B cell (primary cell): ENCODE measurements around the gene CRB3. TPM values are rescaled to one million over a fixed set of nuclear protein-coding genes. Genes with fewer than 3 reads are reported as not detected.
A peak's percentile ranks its signal among the peaks of the same experiment; 100 is the strongest.

Experiments used
- ATAC-seq: fragments of 200-7000 bp; cut with Tn5 transposase; one replicate; pipeline ENCODE4 v1.10.0; 2021; ENCODE audit warnings: low read depth, mild to moderate bottlenecking, moderate number of reproducible peaks, moderate library complexity
- CTCF ChIA-PET: fragments of 350-600 bp; sonication (Branson Sonifier 250); formaldehyde crosslinking; loops from one replicate; lab custom pipeline; 2021; ENCODE audit warnings: antibody characterized with exemption, inconsistent platforms; lab: Charles Lee
- POLR2A ChIA-PET: fragments of 350-600 bp; sonication (Branson Sonifier 250); formaldehyde crosslinking; loops from one replicate; lab custom pipeline; 2021; ENCODE audit warnings: antibody characterized with exemption; lab: Charles Lee
- DNase-seq: peaks from one replicate; pipeline ENCODE4 v3.0.0; 2013
- H2AFZ ChIP-seq: 2 replicates; pipeline ENCODE4 v1.6.1; 2012; ENCODE audit warnings: mild to moderate bottlenecking, low read depth, low read length; ENCODE audit not compliant: insufficient read depth, poor library complexity, severe bottlenecking
- H3K27ac ChIP-seq, 2 donors: 1 replicate in 1 of 2; 2 replicates in 1 of 2; pipeline ENCODE4 v1.5.1; 2012 to 2013; ENCODE audit warnings: low read length in 2 of 2, mild to moderate bottlenecking in 2 of 2, moderate library complexity in 1 of 2
- H3K27me3 ChIP-seq, 4 experiments: fragments of 200-600 bp in 1 of 4; sonication (generic) in 1 of 4; replicated peaks in 1 of 4; 1 replicate in 2 of 4; 2 replicates in 2 of 4; pipeline versions ENCODE4 v1.6.1 to v1.7.0; 2013 to 2016; ENCODE audit warnings: low read length in 3 of 4, mild to moderate bottlenecking in 2 of 4, mixed read lengths in 1 of 4, moderate library complexity in 1 of 4; ENCODE audit not compliant: insufficient read depth in 4 of 4, control insufficient read depth in 3 of 4; ENCODE audit errors: control extremely low read depth in 1 of 4
- H3K36me3 ChIP-seq, 2 experiments: replicated peaks in 1 of 2; 1 replicate in 1 of 2; 2 replicates in 1 of 2; pipeline versions ENCODE4 v1.6.1 to v1.7.1; 2013; ENCODE audit warnings: low read length in 1 of 2; ENCODE audit not compliant: insufficient read depth in 2 of 2, control insufficient read depth in 1 of 2; ENCODE audit errors: control extremely low read depth in 1 of 2, extremely low read depth in 1 of 2
- H3K4me1 ChIP-seq, 2 donors: fragments of 200-600 bp in 1 of 2; sonication (generic) in 1 of 2; 1 replicate in 1 of 2; 2 replicates in 1 of 2; pipeline versions ENCODE4 v1.5.1 to v1.6.1; 2013 to 2017; ENCODE audit warnings: low read length in 2 of 2; ENCODE audit not compliant: control insufficient read depth in 2 of 2, insufficient read depth in 2 of 2
- H3K4me2 ChIP-seq: replicated peaks from 2 replicates; pipeline ENCODE3; 2012; ENCODE audit warnings: mild to moderate bottlenecking, low read depth, low read length; ENCODE audit not compliant: poor library complexity, severe bottlenecking
- H3K4me3 ChIP-seq, 5 experiments: fragments of 200-600 bp in 1 of 5; sonication (generic) in 1 of 5; 1 replicate in 3 of 5; 2 replicates in 2 of 5; pipeline versions ENCODE4 v1.5.1 to v1.7.0; 2011 to 2016; ENCODE audit warnings: low read length in 4 of 5, mild to moderate bottlenecking in 4 of 5, low read depth in 2 of 5, control low read depth in 1 of 5, moderate library complexity in 1 of 5; ENCODE audit not compliant: insufficient read depth in 1 of 5; ENCODE audit errors: control extremely low read depth in 1 of 5, extremely low read depth in 1 of 5
- H3K79me2 ChIP-seq: fragments of 200-600 bp; sonication (generic); one replicate; pipeline ENCODE4 v1.6.0; 2016; ENCODE audit warnings: low read length; ENCODE audit not compliant: control insufficient read depth, insufficient read depth
- H3K9ac ChIP-seq: fragments of 200-600 bp; sonication (generic); 2 replicates; pipeline ENCODE4 v1.6.1; 2017; ENCODE audit warnings: mild to moderate bottlenecking, low read length, moderate library complexity
- H3K9me3 ChIP-seq, 3 donors: one replicate each; pipeline versions ENCODE4 v1.6.1 to v1.7.1; 2013; ENCODE audit warnings: low read length in 2 of 3; ENCODE audit not compliant: control insufficient read depth in 2 of 3, insufficient read depth in 1 of 3; ENCODE audit errors: control extremely low read depth in 1 of 3
- H4K20me1 ChIP-seq: 2 replicates; pipeline ENCODE4 v1.6.0; 2012; ENCODE audit warnings: mild to moderate bottlenecking, low read length; ENCODE audit not compliant: insufficient read depth, control insufficient read depth, poor library complexity, severe bottlenecking
- H3K27ac Mint-ChIP-seq: one replicate; pipeline ENCODE4 v1.8.0; 2021; ENCODE audit warnings: mixed read lengths
- H3K27me3 Mint-ChIP-seq: one replicate; pipeline ENCODE4 v1.8.0; 2021; ENCODE audit warnings: mixed read lengths
- H3K4me1 Mint-ChIP-seq: one replicate; pipeline ENCODE4 v1.8.0; 2021; ENCODE audit warnings: mixed read lengths
- H3K4me3 Mint-ChIP-seq: one replicate; pipeline ENCODE4 v1.8.0; 2021; ENCODE audit warnings: mixed read lengths
- H3K9me3 Mint-ChIP-seq: one replicate; pipeline ENCODE4 v1.8.0; 2022; ENCODE audit warnings: mixed read lengths; ENCODE audit not compliant: insufficient read depth
- EZH2 ChIP-seq: IDR thresholded peaks from 2 replicates; pipeline ENCODE4 v1.6.1; 2012; ENCODE audit warnings: borderline replicate concordance, low read depth, mild to moderate bottlenecking, moderate library complexity, low read length; ENCODE audit not compliant: insufficient read depth, poor library complexity, severe bottlenecking
- WGBS: methylation state at CpG from one replicate; pipeline ENCODE4 v1.1.5; 2013; ENCODE audit warnings: missing lambda C conversion rate; ENCODE audit not compliant: insufficient coverage; 5-methylcytosine and 5-hydroxymethylcytosine counted together
- intact Hi-C: fragments of 100-400 bp; cut with micrococcal nuclease; formaldehyde crosslinking; loops from one replicate; pipeline ENCODE4 v1.10.0; 2022
- polyA plus RNA-seq: library from polyadenylated mRNA; depleted of rRNA; stranded (reverse); fragments of >200 nt; gene quantifications from 2 replicates; pipeline ENCODE4 v1.2.3, GENCODE V29; 2012
- total RNA-seq, 2 donors: library from RNA; stranded (reverse); fragments of 120-200 nt in 1 of 2; gene quantifications; 1 replicate in 1 of 2; 2 replicates in 1 of 2; pipeline versions ENCODE4 v1.2.3 to v1.2.4, GENCODE V29; 2013 to 2022
- TF ChIP-seq, protein P1 (sequence below): fragments of 200-600 bp; IDR thresholded peaks from one replicate; pipeline ENCODE4 v1.8.0; 2022; ENCODE audit warnings: antibody characterized with exemption, mild to moderate bottlenecking

The CRB3 gene
- total and polyA plus RNA-seq, 2 donors (not counting 1 experiment from before 2014, with no cell fraction given): 2.1 to 3.6 TPM

DNA sequence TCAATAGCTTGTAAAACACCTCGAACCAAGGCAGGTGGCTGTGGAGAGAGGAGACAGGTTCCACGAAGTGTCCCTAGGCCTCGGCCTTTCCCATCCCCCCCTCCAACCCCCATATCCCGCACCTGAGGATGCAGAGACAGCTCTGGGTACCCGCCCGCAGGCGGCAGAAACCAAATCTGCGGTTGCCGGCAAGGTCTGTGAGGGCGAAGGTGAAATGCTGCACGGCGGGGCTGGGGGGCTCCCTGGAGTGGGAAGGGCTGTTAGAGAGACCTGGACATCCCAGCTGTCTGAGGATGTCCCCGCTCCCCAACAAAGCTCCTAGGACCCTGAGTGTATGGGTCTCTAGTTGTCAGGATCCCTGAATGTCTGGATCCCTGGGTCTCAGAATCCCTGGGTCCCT lies 14.7 kb downstream of the CRB3 start:
- Mint-ChIP-seq H3K27ac (no peak overlapping the region), H3K27me3 (no peaks in the 10 kb centered on the region), H3K4me1 (peaks cover 26% of the 10 kb centered on the region), H3K9me3 (no peaks in the 10 kb centered on the region), H3K4me3 (no peak overlapping the region)
- peaks cover 51% of the 10 kb centered on the region for H3K79me2 ChIP-seq
- H3K27ac ChIP-seq: peak overlapping the region in 1 of 2 donors; percentile 37
- H3K4me3 ChIP-seq: no peak overlapping the region
- 96% methylated on average over 13 of the region's 13 CpGs for WGBS
- ChIA-PET POLR2A (interaction anchor here (0.7 kb wide), 1 partner anchor 27 kb away, joined by 9 read pairs; no protein-coding TSS in a partner anchor), CTCF (interaction anchor here (0.5 to 1.4 kb wide), 3 partner anchors 38 to 899 kb away, joined by 3 read pairs; no protein-coding TSS in a partner anchor)
- peaks cover 13 to 23% of the 10 kb centered on the region in 2 donors for H3K4me1 ChIP-seq
- TF ChIP-seq EZH2: no peak
- TF ChIP-seq, protein P1, sequence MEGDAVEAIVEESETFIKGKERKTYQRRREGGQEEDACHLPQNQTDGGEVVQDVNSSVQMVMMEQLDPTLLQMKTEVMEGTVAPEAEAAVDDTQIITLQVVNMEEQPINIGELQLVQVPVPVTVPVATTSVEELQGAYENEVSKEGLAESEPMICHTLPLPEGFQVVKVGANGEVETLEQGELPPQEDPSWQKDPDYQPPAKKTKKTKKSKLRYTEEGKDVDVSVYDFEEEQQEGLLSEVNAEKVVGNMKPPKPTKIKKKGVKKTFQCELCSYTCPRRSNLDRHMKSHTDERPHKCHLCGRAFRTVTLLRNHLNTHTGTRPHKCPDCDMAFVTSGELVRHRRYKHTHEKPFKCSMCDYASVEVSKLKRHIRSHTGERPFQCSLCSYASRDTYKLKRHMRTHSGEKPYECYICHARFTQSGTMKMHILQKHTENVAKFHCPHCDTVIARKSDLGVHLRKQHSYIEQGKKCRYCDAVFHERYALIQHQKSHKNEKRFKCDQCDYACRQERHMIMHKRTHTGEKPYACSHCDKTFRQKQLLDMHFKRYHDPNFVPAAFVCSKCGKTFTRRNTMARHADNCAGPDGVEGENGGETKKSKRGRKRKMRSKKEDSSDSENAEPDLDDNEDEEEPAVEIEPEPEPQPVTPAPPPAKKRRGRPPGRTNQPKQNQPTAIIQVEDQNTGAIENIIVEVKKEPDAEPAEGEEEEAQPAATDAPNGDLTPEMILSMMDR: no peak
- peaks cover 17% of the 10 kb centered on the region for H4K20me1 ChIP-seq
- H3K4me2 ChIP-seq: no peak overlapping the region
- ATAC-seq: no peak
- no peak for DNase-seq
- H3K9ac ChIP-seq: no peak overlapping the region
- H3K27me3 ChIP-seq: no peaks in the 10 kb centered on the region
- H3K36me3 ChIP-seq: peaks cover 0 to 53% of the 10 kb centered on the region in 2 experiments
- no peak overlapping the region for H2AFZ ChIP-seq
- intact Hi-C loops: no loop called here
- peaks cover 0 to 11% (median 0%) of the 10 kb centered on the region in 3 donors for H3K9me3 ChIP-seq

DNA sequence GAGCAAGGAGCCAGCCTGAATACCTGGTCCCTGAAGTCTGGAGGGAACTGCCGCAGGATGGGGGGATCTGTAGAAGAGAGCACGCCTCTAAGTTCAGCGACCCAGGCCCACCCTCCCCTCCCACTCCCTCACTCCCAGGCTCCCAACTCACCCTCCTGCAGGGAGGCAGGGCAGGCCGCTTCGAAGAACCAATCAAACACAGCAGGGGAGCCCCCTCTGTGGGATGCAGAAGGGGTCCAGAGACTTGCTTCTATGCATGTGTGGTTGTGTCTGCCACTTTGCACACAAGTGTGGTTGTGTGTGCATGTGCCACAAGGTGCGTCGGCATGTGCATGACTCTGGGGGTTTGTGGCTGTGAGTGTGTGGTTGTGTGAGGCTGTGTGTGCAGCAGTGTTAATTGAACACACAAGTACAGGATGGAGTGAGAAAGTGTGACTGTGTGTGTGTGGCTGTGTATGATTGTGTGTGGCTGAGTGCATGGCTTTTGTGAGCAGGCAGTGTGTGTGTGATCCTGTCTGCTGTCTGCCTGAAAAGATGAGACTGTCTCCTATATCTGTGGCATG lies 15.8 kb downstream of the CRB3 start:
- ATAC-seq (no peak), DNase-seq (no peak)
- Histone ChIP-seq H3K79me2 (peaks cover 51% of the 10 kb centered on the region), H3K4me3 (no peak overlapping the region), H3K27ac (no peak overlapping the region), H3K4me2 (peak overlapping the region; percentile 1), H3K9me3 (peaks cover 0 to 11% (median 0%) of the 10 kb centered on the region in 3 donors), H3K9ac (no peak overlapping the region), H3K36me3 (peaks cover 0 to 45% of the 10 kb centered on the region in 2 experiments), H3K27me3 (no peaks in the 10 kb centered on the region), H2AFZ (no peak overlapping the region), H3K4me1 (peaks cover 13 to 23% of the 10 kb centered on the region in 2 donors), H4K20me1 (peaks cover 17% of the 10 kb centered on the region)
- H3K27ac Mint-ChIP-seq: peak overlapping the region; percentile 69
- H3K4me1 Mint-ChIP-seq: peaks cover 26% of the 10 kb centered on the region
- intact Hi-C loops: loop anchor here (2.0 to 5.0 kb wide), 2 partner anchors 37 to 108 kb away; partner anchors contain the start of gene ALKBH7
- ChIA-PET CTCF (no interaction called here), POLR2A (interaction anchor here (0.6 kb wide), 1 partner anchor 382 kb away, joined by 4 read pairs; no protein-coding TSS in a partner anchor)
- H3K9me3 Mint-ChIP-seq: no peaks in the 10 kb centered on the region
- H3K4me3 Mint-ChIP-seq: peak overlapping the region; percentile 69
- no peak for TF ChIP-seq EZH2
- TF ChIP-seq, protein P1: no peak
- WGBS: 87% methylated on average over 2 of the region's 7 CpGs
- H3K27me3 Mint-ChIP-seq: no peaks in the 10 kb centered on the region
